GM12891 (cell line): ENCODE data around the gene IPO4.

ENCODE experiments used
- PAX5 ChIP-seq: IDR thresholded peaks from 2 replicates; pipeline ENCODE4 v1.6.1; 2011; ENCODE audit warnings: low read length, moderate library complexity, mild to moderate bottlenecking; ENCODE audit not compliant: insufficient read depth, severe bottlenecking
- POLR2A ChIP-seq: IDR thresholded peaks from 2 replicates; pipeline ENCODE4 v1.6.1; 2011; ENCODE audit warnings: low read depth, low read length, control low read depth
- POLR2AphosphoS5 ChIP-seq: IDR thresholded peaks from 2 replicates; pipeline ENCODE4 v1.6.1; 2011; ENCODE audit warnings: low read depth, low read length, control low read depth
- POU2F2 ChIP-seq: IDR thresholded peaks from 2 replicates; pipeline ENCODE4 v1.6.1; 2011; ENCODE audit warnings: low read depth, mild to moderate bottlenecking, control low read depth, low read length, moderate library complexity
- SPI1 ChIP-seq: IDR thresholded peaks from 2 replicates; pipeline ENCODE4 v1.6.1; 2011; ENCODE audit warnings: low read depth, low read length, control low read depth
- TAF1 ChIP-seq: IDR thresholded peaks from 2 replicates; pipeline ENCODE4 v1.6.1; 2011; ENCODE audit warnings: low read depth, low read length, control low read depth

- no peak for TF ChIP-seq POLR2A
- no peak for TF ChIP-seq POU2F2
- TF ChIP-seq POLR2AphosphoS5, result no peak
- no peak for TF ChIP-seq PAX5
- TF ChIP-seq TAF1, result no peak
- no peak for TF ChIP-seq SPI1
Observed at GRCh38 chr14:24231263-24232120, 42.9 kb upstream of the IPO4 start.
